ENCODE measurements around the gene APMAP. TPM values are rescaled to one million over a fixed set of nuclear protein-coding genes. Genes with fewer than 3 reads are reported as not detected.
"Not testable (repeated sequence)": the region's sequence is repeated elsewhere in the genome, so short reads cannot be mapped to it uniquely, and the experiment has no call there.

Gene APMAP
- total RNA-seq, 1 donor from 2014 or later: 48.8 TPM

DNA sequence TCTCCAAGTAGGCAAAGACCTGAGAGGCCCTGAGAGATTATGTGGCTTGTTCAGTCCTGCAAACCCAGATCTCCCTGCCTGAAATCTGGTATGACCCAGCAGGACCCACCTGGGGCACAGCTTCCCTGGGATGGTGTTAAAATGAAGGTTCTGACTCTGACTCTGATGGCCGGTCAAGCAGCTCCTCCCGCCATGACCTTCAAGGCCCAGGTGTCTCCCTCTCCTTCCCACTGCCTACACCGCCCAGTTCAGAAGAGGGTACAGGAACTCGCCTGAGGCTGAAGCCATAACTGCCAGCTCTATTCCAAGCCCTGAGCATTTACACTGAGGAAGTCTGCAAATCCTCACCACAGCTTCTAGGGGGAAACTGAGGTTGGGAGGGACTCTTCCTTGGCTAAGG is 49.4 kb downstream of the APMAP start:
- peak; percentile 4 for DNase-seq (ENCODE audit: low spot score)
- H3K27ac Mint-ChIP-seq: no peak overlapping the region
- peaks cover 23% of the 10 kb centered on the region for H3K4me1 Mint-ChIP-seq (ENCODE audit: low read depth)
- H3K27me3 Mint-ChIP-seq (ENCODE audit: low read depth): no peaks in the 10 kb centered on the region
- no peak overlapping the region for H3K4me3 Mint-ChIP-seq (ENCODE audit: low read depth)
- H3K36me3 Mint-ChIP-seq (ENCODE audit: low read depth): peaks cover 39% of the 10 kb centered on the region
- intact Hi-C loops (cut with micrococcal nuclease): no loop called here
- peaks cover 61% of the 10 kb centered on the region for H3K9me3 Mint-ChIP-seq

DNA sequence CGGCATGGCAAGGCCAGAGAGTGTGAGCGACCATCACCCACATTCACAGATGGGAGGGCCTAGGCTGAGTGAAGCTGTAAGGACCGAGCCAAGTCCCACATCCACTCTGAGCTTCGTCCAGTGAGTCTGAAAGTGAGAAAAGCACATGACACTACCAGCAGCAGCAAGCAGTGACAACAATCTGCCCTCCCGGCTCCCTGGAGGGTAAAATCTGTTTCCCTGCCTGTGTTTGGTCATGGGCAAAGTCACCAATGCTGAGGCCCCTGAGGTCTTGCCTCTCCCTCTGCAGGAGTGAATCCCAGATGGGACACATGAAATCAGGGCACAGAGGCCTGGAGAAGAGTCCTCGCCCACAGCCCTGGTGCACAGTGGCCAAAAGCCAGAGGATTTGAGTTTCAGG is 49.9 kb downstream of the APMAP start:
- Mint-ChIP-seq H3K27ac (no peak overlapping the region), H3K36me3 (ENCODE audit: low read depth) (peaks cover 34% of the 10 kb centered on the region), H3K4me3 (ENCODE audit: low read depth) (no peak overlapping the region), H3K27me3 (ENCODE audit: low read depth) (no peaks in the 10 kb centered on the region), H3K4me1 (ENCODE audit: low read depth) (peaks cover 18% of the 10 kb centered on the region), H3K9me3 (peaks cover 56% of the 10 kb centered on the region)
- intact Hi-C loops (cut with micrococcal nuclease): no loop called here
- DNase-seq (ENCODE audit: low spot score): peak; percentile 6

DNA sequence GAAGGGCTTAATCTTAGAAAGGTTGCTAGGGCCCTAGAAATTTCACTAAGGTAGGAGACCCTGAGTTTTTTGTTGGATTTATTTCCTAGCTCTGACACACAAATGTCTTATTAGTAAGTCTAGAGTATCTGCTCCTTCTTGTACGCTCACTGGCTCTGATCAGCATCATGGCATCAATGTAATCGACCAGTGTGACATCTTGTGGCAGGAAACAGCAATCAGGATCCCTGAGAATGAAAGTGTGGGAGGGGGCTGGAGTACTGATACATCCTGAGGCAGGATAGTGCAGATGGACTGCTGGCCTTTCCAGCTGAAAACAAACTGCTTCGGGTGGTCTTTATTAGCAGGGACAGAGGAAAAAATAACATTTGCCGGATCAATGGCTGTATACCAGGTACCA is 53.5 kb downstream of the APMAP start:
- H3K4me1 Mint-ChIP-seq (ENCODE audit: low read depth): peaks cover 5% of the 10 kb centered on the region
- H3K36me3 Mint-ChIP-seq (ENCODE audit: low read depth): peaks cover 6% of the 10 kb centered on the region
- no peak for DNase-seq (ENCODE audit: low spot score)
- H3K9me3 Mint-ChIP-seq: peaks cover 25% of the 10 kb centered on the region
- intact Hi-C loops (cut with micrococcal nuclease): no loop called here
- H3K27ac Mint-ChIP-seq: no peak overlapping the region
- H3K4me3 Mint-ChIP-seq (ENCODE audit: low read depth): no peak overlapping the region
- no peaks in the 10 kb centered on the region for H3K27me3 Mint-ChIP-seq (ENCODE audit: low read depth)

DNA sequence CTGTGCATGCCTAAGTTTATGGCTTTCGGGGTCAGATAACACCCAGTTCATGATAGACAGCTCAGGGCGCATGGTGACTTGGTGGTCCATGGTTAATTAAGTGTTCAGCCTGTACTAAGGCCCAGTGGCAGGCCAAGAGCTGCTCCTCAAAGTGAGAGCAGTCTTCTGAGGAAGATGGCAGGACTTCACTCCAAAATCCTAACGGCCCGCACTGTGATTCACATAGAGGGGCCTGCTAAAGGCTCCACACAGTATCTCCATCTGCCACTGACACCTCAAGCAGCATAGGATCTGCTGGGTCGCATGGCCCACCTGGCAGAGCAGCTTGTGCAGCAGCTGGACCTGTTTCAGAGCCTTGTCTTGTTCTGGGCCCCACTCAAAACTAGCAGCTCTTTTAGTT is 54.1 kb downstream of the APMAP start:
- no peak overlapping the region for H3K27ac Mint-ChIP-seq
- intact Hi-C loops (cut with micrococcal nuclease): no loop called here
- H3K4me3 Mint-ChIP-seq (ENCODE audit: low read depth): no peak overlapping the region
- peaks cover 3% of the 10 kb centered on the region for H3K4me1 Mint-ChIP-seq (ENCODE audit: low read depth)
- no peaks in the 10 kb centered on the region for H3K27me3 Mint-ChIP-seq (ENCODE audit: low read depth)
- peaks cover 4% of the 10 kb centered on the region for H3K36me3 Mint-ChIP-seq (ENCODE audit: low read depth)
- peaks cover 23% of the 10 kb centered on the region for H3K9me3 Mint-ChIP-seq
- DNase-seq (ENCODE audit: low spot score): no peak

DNA sequence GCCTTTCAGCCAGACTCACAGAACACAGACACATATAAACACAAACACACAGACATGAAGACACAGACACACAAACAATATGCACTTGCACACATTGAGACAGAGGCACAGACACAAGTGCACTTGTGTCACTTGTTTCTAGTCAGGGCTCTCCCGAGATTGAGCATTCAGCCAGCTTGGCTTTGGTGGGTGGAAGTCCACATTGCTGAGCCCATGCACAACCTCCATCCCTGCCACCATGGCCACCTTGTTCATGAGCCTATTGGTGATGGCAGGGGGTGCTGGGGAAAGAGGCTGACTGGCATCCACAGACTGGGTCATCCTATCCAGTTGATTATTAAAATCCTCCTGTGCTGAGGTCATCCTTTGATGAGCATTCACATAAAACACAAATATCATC is 55.0 kb downstream of the APMAP start:
- no peak overlapping the region for H3K4me3 Mint-ChIP-seq (ENCODE audit: low read depth)
- no peaks in the 10 kb centered on the region for H3K27me3 Mint-ChIP-seq (ENCODE audit: low read depth)
- H3K9me3 Mint-ChIP-seq: peaks cover 23% of the 10 kb centered on the region
- intact Hi-C loops (cut with micrococcal nuclease): no loop called here
- H3K4me1 Mint-ChIP-seq (ENCODE audit: low read depth): peaks cover 9% of the 10 kb centered on the region
- no peak overlapping the region for H3K27ac Mint-ChIP-seq
- peaks cover 4% of the 10 kb centered on the region for H3K36me3 Mint-ChIP-seq (ENCODE audit: low read depth)
- peak; percentile 4 for DNase-seq (ENCODE audit: low spot score)

DNA sequence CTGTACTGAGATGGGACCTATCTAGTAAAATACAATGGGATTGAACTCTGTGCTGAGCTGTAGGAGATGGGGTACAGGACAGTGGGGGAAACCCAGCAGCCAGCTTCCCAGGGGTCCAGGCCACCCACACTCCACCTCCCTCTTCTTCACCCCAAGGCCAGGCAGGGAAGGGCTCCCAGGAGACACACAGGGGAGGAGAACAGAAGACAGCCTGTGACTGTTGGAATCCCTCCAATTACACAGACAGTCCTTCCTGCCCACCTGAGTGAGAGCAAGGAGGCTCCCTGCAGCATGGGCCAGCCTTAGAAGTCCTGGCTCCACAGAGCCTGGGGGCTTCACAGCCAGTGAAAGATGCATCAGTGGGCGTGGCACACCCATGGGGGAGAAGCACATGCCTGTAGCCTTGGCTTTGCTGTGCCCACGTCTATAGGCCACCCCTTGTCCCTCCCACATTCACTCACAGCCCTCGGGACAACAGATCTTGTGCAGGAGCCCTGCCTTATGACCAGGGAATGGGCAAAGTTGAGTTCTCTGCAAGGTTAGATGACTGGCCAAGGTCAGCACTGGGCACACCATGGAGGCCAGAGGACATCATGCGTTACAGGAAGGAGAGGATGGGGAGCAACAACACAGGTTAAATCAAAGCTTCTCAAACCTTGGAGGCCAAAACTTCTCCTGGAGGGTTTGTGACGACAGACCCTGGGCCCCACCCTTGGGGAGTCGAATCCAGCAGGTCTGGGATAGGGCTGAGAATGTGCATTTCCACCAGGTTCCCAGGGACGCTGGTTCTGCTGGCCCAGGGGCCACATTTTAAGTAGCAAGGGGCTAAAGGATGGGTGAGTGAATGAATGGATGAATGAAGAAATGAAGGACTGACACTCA is 55.8 kb downstream of the APMAP start:
- Mint-ChIP-seq H3K27ac (no peak overlapping the region), H3K27me3 (ENCODE audit: low read depth) (no peaks in the 10 kb centered on the region), H3K4me1 (ENCODE audit: low read depth) (peaks cover 17% of the 10 kb centered on the region), H3K4me3 (ENCODE audit: low read depth) (no peak overlapping the region), H3K36me3 (ENCODE audit: low read depth) (peaks cover 6% of the 10 kb centered on the region), H3K9me3 (peaks cover 15% of the 10 kb centered on the region)
- intact Hi-C loops (cut with micrococcal nuclease): no loop called here
- peak; percentile 6 for DNase-seq (ENCODE audit: low spot score)

DNA sequence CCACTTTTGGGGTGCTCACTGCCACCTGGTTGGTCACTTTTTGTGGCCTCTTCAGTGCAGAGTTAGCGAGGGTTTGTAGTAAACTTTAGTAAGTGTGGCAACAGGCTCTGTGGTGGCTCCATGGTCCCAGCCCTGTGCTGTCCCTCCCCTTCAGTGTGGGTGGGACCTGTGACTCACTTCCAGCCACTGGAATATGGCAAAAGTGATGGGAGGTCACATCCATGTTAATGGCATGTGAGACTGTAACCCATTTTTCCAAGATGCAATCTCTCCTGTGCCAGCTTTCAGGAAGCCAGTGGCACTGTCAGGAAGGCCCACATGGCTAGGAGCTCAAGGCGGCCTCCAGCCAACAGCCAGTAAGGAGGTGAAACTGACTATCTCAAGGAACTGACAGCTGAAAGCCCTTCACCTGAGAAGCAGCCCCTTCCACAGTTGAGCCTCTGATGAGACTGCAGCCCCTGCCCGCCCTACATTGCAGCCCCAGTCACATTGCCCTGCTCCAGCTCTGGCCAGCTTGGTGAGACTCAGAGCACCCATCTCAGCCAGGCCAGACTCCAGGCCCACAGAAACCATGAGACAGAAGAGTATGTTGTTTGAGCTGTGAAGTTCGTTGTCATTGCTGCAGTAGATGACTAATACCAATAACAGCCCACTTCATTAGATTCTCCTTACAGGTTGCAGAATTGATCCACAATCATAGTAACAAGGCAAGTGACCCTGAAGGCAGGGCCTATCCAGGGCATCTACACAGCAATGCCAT is 56.6 kb downstream of the APMAP start:
- peaks cover 6% of the 10 kb centered on the region for H3K36me3 Mint-ChIP-seq (ENCODE audit: low read depth)
- H3K9me3 Mint-ChIP-seq: peaks cover 11% of the 10 kb centered on the region
- H3K27me3 Mint-ChIP-seq (ENCODE audit: low read depth): no peaks in the 10 kb centered on the region
- intact Hi-C loops (cut with micrococcal nuclease): no loop called here
- peak; percentile 3 for DNase-seq (ENCODE audit: low spot score)
- H3K4me3 Mint-ChIP-seq (ENCODE audit: low read depth): no peak overlapping the region
- no peak overlapping the region for H3K27ac Mint-ChIP-seq
- H3K4me1 Mint-ChIP-seq (ENCODE audit: low read depth): peaks cover 24% of the 10 kb centered on the region

DNA sequence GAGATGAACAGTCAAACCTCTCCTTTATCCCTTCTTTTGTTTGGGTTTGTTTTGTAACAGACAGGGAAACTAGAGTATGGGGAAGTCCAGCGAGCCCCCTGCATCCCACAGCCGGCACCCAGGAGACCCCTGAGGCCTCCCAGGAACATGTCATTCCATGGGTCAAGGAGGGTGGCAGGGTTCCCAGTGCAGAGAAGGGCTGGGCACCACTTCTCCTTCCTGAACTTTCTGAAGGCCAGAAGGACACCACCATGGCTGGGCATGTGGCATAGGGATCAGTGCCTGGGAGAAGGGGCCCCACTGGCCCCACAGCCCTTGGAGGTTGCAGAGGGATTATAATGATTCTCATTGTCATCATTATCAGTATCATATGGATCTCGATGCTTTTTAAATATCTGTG is 57.4 kb downstream of the APMAP start:
- no peak overlapping the region for H3K27ac Mint-ChIP-seq
- H3K4me1 Mint-ChIP-seq (ENCODE audit: low read depth): peaks cover 32% of the 10 kb centered on the region
- no peak overlapping the region for H3K4me3 Mint-ChIP-seq (ENCODE audit: low read depth)
- H3K36me3 Mint-ChIP-seq (ENCODE audit: low read depth): peaks cover 6% of the 10 kb centered on the region
- intact Hi-C loops (cut with micrococcal nuclease): no loop called here
- peaks cover 4% of the 10 kb centered on the region for H3K9me3 Mint-ChIP-seq
- no peaks in the 10 kb centered on the region for H3K27me3 Mint-ChIP-seq (ENCODE audit: low read depth)
- peak; percentile 1 for DNase-seq (ENCODE audit: low spot score)

DNA sequence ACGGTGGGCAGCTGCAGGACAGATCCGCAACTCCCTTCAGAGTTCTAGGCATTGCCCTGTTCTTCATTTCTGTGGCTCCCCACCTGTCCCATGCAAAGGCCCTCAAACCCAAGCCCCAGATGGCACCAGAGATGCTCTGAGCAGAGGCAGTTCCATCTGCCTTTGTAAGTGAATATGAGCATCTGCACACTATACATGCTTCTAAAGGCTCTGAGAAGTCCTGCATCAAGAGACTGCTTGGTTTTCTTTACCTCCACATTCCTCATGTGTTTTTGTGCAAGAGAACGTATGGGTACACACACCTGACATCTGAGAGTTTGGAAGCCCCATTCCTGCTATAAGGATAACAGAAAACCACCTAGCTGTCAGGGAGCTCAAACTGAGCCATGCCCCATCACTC is 57.8 kb downstream of the APMAP start:
- intact Hi-C loops (cut with micrococcal nuclease): no loop called here
- Mint-ChIP-seq H3K4me1 (ENCODE audit: low read depth) (peaks cover 36% of the 10 kb centered on the region), H3K27ac (no peak overlapping the region), H3K9me3 (peaks cover 4% of the 10 kb centered on the region), H3K36me3 (ENCODE audit: low read depth) (peaks cover 6% of the 10 kb centered on the region), H3K4me3 (ENCODE audit: low read depth) (no peak overlapping the region), H3K27me3 (ENCODE audit: low read depth) (no peaks in the 10 kb centered on the region)
- no peak for DNase-seq (ENCODE audit: low spot score)

DNA sequence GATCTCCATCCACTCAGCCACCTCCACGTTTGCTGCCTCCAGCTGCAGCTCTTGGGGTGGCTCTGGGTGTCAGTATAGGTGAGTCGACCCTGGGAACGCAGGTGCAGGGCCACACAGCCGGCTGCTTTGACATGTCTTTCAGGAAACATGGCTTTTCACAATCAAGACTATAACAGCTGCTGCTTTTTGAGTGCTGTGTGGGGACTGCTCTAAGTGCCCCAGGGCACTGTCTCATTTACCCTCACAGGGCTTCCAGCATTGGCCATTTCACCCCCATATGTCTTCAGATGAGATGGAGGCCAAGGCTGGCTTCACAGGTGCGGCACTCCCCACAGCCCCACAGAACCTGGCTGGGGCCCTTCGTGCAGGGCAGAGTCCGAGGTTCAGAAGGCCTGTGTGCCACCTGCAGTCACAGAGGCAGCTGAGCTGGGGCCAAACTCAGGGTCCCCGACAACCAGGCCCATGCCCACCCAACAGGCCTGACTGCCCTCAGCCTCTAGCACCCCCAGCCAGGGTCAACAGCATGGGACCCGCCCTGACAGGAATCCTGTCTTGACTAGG is 58.4 kb downstream of the APMAP start:
- Mint-ChIP-seq H3K4me3 (ENCODE audit: low read depth) (no peak overlapping the region), H3K4me1 (ENCODE audit: low read depth) (peaks cover 37% of the 10 kb centered on the region), H3K27me3 (ENCODE audit: low read depth) (no peaks in the 10 kb centered on the region), H3K27ac (no peak overlapping the region), H3K9me3 (peaks cover 4% of the 10 kb centered on the region), H3K36me3 (ENCODE audit: low read depth) (peaks cover 6% of the 10 kb centered on the region)
- DNase-seq (ENCODE audit: low spot score): no peak
- intact Hi-C loops (cut with micrococcal nuclease): no loop called here

DNA sequence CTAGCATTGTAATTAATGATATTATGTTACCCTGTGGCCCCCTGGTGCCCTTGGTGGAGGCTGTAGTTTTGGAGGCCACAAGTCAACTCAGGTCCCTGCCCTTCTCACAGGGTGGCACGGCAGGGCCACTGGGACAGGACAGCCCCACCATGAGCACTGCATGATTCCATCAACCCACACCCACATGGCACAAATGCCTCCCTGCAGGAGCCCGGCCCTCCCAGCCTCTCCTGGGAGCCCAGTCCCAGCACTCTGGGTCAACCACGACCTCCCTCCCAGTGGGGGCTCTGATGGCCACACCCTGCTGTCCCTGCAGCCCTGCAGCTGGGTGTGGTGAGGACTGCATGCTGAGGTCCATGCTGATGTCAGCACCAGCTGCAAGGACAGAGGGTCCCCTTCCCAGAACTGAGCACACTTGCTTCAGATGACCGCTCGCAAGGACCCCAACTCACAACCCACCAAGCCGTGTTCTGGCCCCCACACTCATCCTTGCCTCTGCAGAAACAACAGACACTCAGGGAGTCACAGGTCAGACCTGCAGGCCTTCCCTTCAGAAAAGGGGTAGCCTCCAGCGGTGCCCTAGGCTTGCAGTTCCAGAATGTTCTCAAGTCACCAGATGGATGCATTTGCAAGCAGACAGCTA is 59.2 kb downstream of the APMAP start:
- peak; percentile 6 for DNase-seq (ENCODE audit: low spot score)
- Mint-ChIP-seq H3K4me1 (ENCODE audit: low read depth) (peaks cover 34% of the 10 kb centered on the region), H3K9me3 (peaks cover 4% of the 10 kb centered on the region), H3K27ac (no peak overlapping the region), H3K4me3 (ENCODE audit: low read depth) (no peak overlapping the region), H3K27me3 (ENCODE audit: low read depth) (no peaks in the 10 kb centered on the region), H3K36me3 (ENCODE audit: low read depth) (peaks cover 6% of the 10 kb centered on the region)
- intact Hi-C loops (cut with micrococcal nuclease): no loop called here

DNA sequence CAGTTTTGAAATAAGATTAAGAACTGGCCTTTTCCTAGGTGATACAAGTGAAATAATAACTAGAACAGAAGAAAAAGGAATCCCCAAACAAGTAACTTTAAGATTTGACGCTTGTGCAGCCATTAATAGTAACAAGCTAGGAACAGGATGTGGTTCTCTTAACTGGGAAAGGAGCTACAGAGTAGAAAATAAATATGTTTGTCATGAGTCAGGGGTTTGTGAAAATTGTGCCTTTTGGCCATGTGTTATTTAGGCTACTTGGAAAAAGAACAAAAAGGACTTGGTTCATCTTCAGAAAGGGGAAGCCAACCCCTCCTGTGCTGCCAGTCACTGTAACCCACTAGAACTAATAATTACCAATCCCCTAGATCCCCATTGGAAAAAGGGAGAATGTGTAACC is 60.7 kb downstream of the APMAP start:
- not testable (repeated sequence) for H3K36me3 Mint-ChIP-seq (ENCODE audit: low read depth); H3K27me3 Mint-ChIP-seq (ENCODE audit: low read depth); DNase-seq (ENCODE audit: low spot score); H3K9me3 Mint-ChIP-seq; H3K4me3 Mint-ChIP-seq (ENCODE audit: low read depth)
- intact Hi-C loops (cut with micrococcal nuclease): loop anchor here (1.0 kb wide), 1 partner anchor 17 kb away; the partner anchor contains the start of gene CST7
- Mint-ChIP-seq H3K27ac (peak overlapping the region; percentile 89), H3K4me1 (ENCODE audit: low read depth) (peaks cover 34% of the 10 kb centered on the region)

All from activated T-helper 2 cell treated with anti-CD3 and anti-CD28 coated beads, Interferon-gamma antibody, Interleukin-2, Interleukin-4, amounts not matched to agents 10 μg/mL and 5 μg/mL and 100 μg/mL, durations not matched to agents 14 hours and 24 hours and 36 hours (primary cell).